GM18520 (cell line): Measurements from ENCODE around the gene GOLGA8A.
"Not testable (repeated sequence)": the region's sequence is repeated elsewhere in the genome, so short reads cannot be mapped to it uniquely, and the experiment has no call there.

ENCODE experiments used
- ATAC-seq: cut with Tn5 transposase; IDR thresholded peaks from one replicate; pipeline ENCODE4 v1.9.1; 2021; ENCODE audit not compliant: unreplicated experiment

GOLGA8A gene

GRCh38 chr15:34437687-34438086 lies at the start of gene GOLGA8A:
Gene GOLGA8A, minus strand, starts transcription at chr15:34437808. Its CDS starts 48,117 bp downstream, at chr15:34389691.
- ATAC-seq = peak; percentile 78

GRCh38 chr15:34483644-34484043 lies 46.0 kb upstream of the GOLGA8A start:
- ATAC-seq = no peak

- ATAC-seq = no peak
Measured at GRCh38 chr15:34481370-34481769, 43.8 kb upstream of the GOLGA8A start.

- no peak for ATAC-seq
Measured at GRCh38 chr15:34473840-34474239, 36.2 kb upstream of the GOLGA8A start.

- ATAC-seq = no peak
Measured at GRCh38 chr15:34472947-34473346, 35.3 kb upstream of the GOLGA8A start.

GRCh38 chr15:34470892-34471291 lies 33.3 kb upstream of the GOLGA8A start:
- no peak for ATAC-seq

GRCh38 chr15:34470091-34470490 lies 32.5 kb upstream of the GOLGA8A start:
- no peak for ATAC-seq

- ATAC-seq = no peak
Measured at GRCh38 chr15:34461730-34462129, 24.1 kb upstream of the GOLGA8A start.

- ATAC-seq = no peak
Measured at GRCh38 chr15:34460451-34460850, 22.8 kb upstream of the GOLGA8A start.

- ATAC-seq = no peak
Measured at GRCh38 chr15:34456658-34457057, 19.1 kb upstream of the GOLGA8A start.

- ATAC-seq = no peak
Measured at GRCh38 chr15:34442891-34443290, 5.3 kb upstream of the GOLGA8A start.

- ATAC-seq = no peak
Measured at GRCh38 chr15:34439878-34440277, 2.3 kb upstream of the GOLGA8A start.

GRCh38 chr15:34436956-34437442 lies 609 bp downstream of the GOLGA8A start:
- ATAC-seq = no peak

- ATAC-seq = no peak
Measured at GRCh38 chr15:34436126-34436955, 1.3 kb downstream of the GOLGA8A start.

- ATAC-seq = no peak
Measured at GRCh38 chr15:34435658-34436057, 1.9 kb downstream of the GOLGA8A start.

GRCh38 chr15:34434627-34435305 lies 2.8 kb downstream of the GOLGA8A start:
- ATAC-seq = no peak

- ATAC-seq = not testable (repeated sequence)
Measured at GRCh38 chr15:34433956-34434626, 3.5 kb downstream of the GOLGA8A start.

GRCh38 chr15:34430642-34431041 lies 7.0 kb downstream of the GOLGA8A start:
- not testable (repeated sequence) for ATAC-seq

GRCh38 chr15:34423425-34424090 lies 14.1 kb downstream of the GOLGA8A start:
- not testable (repeated sequence) for ATAC-seq

GRCh38 chr15:34420953-34421352 lies 16.7 kb downstream of the GOLGA8A start:
- not testable (repeated sequence) for ATAC-seq

GRCh38 chr15:34418435-34418834 lies 19.2 kb downstream of the GOLGA8A start:
- not testable (repeated sequence) for ATAC-seq
